ENCODE results near the gene CGN. TPM values are rescaled to one million over a fixed set of nuclear protein-coding genes. Genes with fewer than 3 reads are reported as not detected.
A peak's percentile ranks its signal among the peaks of the same experiment; 100 is the strongest.

CGN gene
- total RNA-seq, 1 donor from 2014 or later: not detected

GRCh38 chr1:151565502-151566189, 54.5 kb downstream of the CGN start:
- H3K9me3 ChIP-seq: no peaks in the 10 kb centered on the region
- intact Hi-C loops (cut with DNase I): no loop called here
- H3K27me3 ChIP-seq: no peaks in the 10 kb centered on the region
- H3K4me1 ChIP-seq: no peaks in the 10 kb centered on the region
- no peak for DNase-seq (ENCODE audit: low spot score in 2 of 2)
- peaks cover 21 to 49% of the 10 kb centered on the region in 2 donors for H3K36me3 ChIP-seq
- TF ChIP-seq CTCF (IDR thresholded peaks at IDR 0.05): no peak
- H3K4me3 ChIP-seq: no peak overlapping the region
- no peak overlapping the region for H3K27ac ChIP-seq

- peaks cover 21 to 54% of the 10 kb centered on the region in 2 donors for H3K36me3 ChIP-seq
These were observed 57.5 kb downstream of the CGN start for GRCh38 chr1:151568626-151569088.

GRCh38 chr1:151570819-151571218, 59.6 kb downstream of the CGN start:
- no peak for TF ChIP-seq CTCF (IDR thresholded peaks at IDR 0.05)
- Histone ChIP-seq H3K27me3 (no peaks in the 10 kb centered on the region), H3K27ac (no peak overlapping the region), H3K4me1 (no peaks in the 10 kb centered on the region), H3K9me3 (no peaks in the 10 kb centered on the region), H3K4me3 (no peak overlapping the region), H3K36me3 (peaks cover 22 to 48% of the 10 kb centered on the region in 2 donors)
- intact Hi-C loops (cut with DNase I): no loop called here
- peak in 1 of 2 donors; percentile 22 for DNase-seq (ENCODE audit: low spot score in 2 of 2)

More at GRCh38 chr1:151568626-151569088, 57.5 kb downstream of the CGN start:
- Histone ChIP-seq H3K27me3 (no peaks in the 10 kb centered on the region), H3K9me3 (no peaks in the 10 kb centered on the region), H3K27ac (no peak overlapping the region), H3K4me3 (no peak overlapping the region), H3K4me1 (no peaks in the 10 kb centered on the region)
- DNase-seq (ENCODE audit: low spot score in 2 of 2): no peak
- TF ChIP-seq CTCF (IDR thresholded peaks at IDR 0.05): no peak
- intact Hi-C loops (cut with DNase I): no loop called here

- Histone ChIP-seq H3K27me3 (no peaks in the 10 kb centered on the region), H3K36me3 (peaks cover 20 to 55% of the 10 kb centered on the region in 2 donors), H3K4me1 (no peaks in the 10 kb centered on the region), H3K9me3 (no peaks in the 10 kb centered on the region), H3K4me3 (no peak overlapping the region), H3K27ac (no peak overlapping the region)
- DNase-seq (ENCODE audit: low spot score in 2 of 2): no peak
- intact Hi-C loops (cut with DNase I): no loop called here
- TF ChIP-seq CTCF (IDR thresholded peaks at IDR 0.05): no peak
These were observed 63.7 kb downstream of the CGN start for GRCh38 chr1:151574575-151575529.

GRCh38 chr1:151577173-151577572, 66.0 kb downstream of the CGN start:
- Histone ChIP-seq H3K36me3 (peaks cover 21 to 62% of the 10 kb centered on the region in 2 donors), H3K4me1 (no peaks in the 10 kb centered on the region), H3K4me3 (no peak overlapping the region), H3K9me3 (no peaks in the 10 kb centered on the region), H3K27ac (no peak overlapping the region), H3K27me3 (no peaks in the 10 kb centered on the region)
- intact Hi-C loops (cut with DNase I): no loop called here
- no peak for TF ChIP-seq CTCF (IDR thresholded peaks at IDR 0.05)
- DNase-seq (ENCODE audit: low spot score in 2 of 2): no peak

Data from ascending aorta (tissue), 2 donors.